ENCODE results near the gene TAF5L. TPM values are rescaled to one million over a fixed set of nuclear protein-coding genes. Genes with fewer than 3 reads are reported as not detected.

The TAF5L gene
- total and polyA plus RNA-seq, 4 donors = 7.7 to 24.3 (median 14.8) TPM

- Histone ChIP-seq H3K27ac (ENCODE audit: low read depth in 1 of 2, low read length in 1 of 2) (no peak overlapping the region), H3K9me3 (ENCODE audit: control insufficient read depth in 4 of 4, insufficient read depth in 3 of 4, low read length in 3 of 4) (no peaks in the 10 kb centered on the region), H3K4me3 (no peak overlapping the region), H3K36me3 (ENCODE audit: control insufficient read depth in 4 of 4, insufficient read depth in 4 of 4, low read length in 4 of 4) (peaks cover 29 to 47% (median 34%) of the 10 kb centered on the region in 4 donors), H3K9ac (ENCODE audit: insufficient read depth in 1 of 2, low read length in 2 of 2) (no peak overlapping the region), H3K27me3 (ENCODE audit: control insufficient read depth in 3 of 3, insufficient read depth in 3 of 3, low read length in 2 of 3) (no peaks in the 10 kb centered on the region), H3K4me1 (ENCODE audit: control insufficient read depth in 5 of 5, insufficient read depth in 5 of 5, low read length in 5 of 5) (no peaks in the 10 kb centered on the region)
- TF ChIP-seq, protein P1, sequence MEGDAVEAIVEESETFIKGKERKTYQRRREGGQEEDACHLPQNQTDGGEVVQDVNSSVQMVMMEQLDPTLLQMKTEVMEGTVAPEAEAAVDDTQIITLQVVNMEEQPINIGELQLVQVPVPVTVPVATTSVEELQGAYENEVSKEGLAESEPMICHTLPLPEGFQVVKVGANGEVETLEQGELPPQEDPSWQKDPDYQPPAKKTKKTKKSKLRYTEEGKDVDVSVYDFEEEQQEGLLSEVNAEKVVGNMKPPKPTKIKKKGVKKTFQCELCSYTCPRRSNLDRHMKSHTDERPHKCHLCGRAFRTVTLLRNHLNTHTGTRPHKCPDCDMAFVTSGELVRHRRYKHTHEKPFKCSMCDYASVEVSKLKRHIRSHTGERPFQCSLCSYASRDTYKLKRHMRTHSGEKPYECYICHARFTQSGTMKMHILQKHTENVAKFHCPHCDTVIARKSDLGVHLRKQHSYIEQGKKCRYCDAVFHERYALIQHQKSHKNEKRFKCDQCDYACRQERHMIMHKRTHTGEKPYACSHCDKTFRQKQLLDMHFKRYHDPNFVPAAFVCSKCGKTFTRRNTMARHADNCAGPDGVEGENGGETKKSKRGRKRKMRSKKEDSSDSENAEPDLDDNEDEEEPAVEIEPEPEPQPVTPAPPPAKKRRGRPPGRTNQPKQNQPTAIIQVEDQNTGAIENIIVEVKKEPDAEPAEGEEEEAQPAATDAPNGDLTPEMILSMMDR (IDR thresholded peaks at IDR 0.05; ENCODE audit: control extremely low read depth, extremely low read depth) = no peak
- DNase-seq = no peak
- ATAC-seq (ENCODE audit: insufficient read depth, low FRiP score) = no peak
- WGBS, 2 donors = 97 to 99% methylated on average over 2 of the region's 2 CpGs
These were observed 17.3 kb downstream of the TAF5L start for GRCh38 chr1:229608590-229608989.

DNA sequence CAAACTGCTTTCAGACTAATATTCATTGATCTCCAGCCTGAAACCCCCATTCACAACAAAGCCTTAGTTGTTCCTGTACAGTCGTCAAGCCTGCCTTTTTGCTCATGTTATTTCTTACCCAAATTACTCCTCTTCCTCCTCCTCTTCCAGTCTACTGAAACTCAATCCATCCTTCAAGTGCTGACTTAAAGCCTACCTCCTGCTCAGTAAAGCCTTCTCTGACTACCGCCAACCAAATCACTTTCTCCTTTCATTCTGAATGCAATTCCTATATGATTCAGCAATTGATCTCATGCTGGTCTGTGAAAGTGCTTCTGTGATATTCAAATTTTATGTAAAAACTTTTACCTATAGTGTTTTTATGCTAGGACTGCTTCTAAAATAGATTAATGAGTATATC, 18.6 kb downstream of the TAF5L start:
- 93 to 98% methylated on average over 2 of the region's 2 CpGs for WGBS, 2 donors
- ATAC-seq (ENCODE audit: insufficient read depth, low FRiP score) (no peak), DNase-seq (no peak)
- Histone ChIP-seq H3K27me3 (ENCODE audit: control insufficient read depth in 3 of 3, insufficient read depth in 3 of 3, low read length in 2 of 3) (no peaks in the 10 kb centered on the region), H3K4me1 (ENCODE audit: control insufficient read depth in 5 of 5, insufficient read depth in 5 of 5, low read length in 5 of 5) (no peaks in the 10 kb centered on the region), H3K9ac (ENCODE audit: insufficient read depth in 1 of 2, low read length in 2 of 2) (no peak overlapping the region), H3K9me3 (ENCODE audit: control insufficient read depth in 4 of 4, insufficient read depth in 3 of 4, low read length in 3 of 4) (no peaks in the 10 kb centered on the region), H3K27ac (ENCODE audit: low read depth in 1 of 2, low read length in 1 of 2) (no peak overlapping the region), H3K4me3 (no peak overlapping the region), H3K36me3 (ENCODE audit: control insufficient read depth in 4 of 4, insufficient read depth in 4 of 4, low read length in 4 of 4) (peaks cover 25 to 38% (median 33%) of the 10 kb centered on the region in 4 donors)
- TF ChIP-seq, protein P1 (IDR thresholded peaks at IDR 0.05; ENCODE audit: control extremely low read depth, extremely low read depth) = no peak

- Histone ChIP-seq H3K27ac (ENCODE audit: low read depth in 1 of 2, low read length in 1 of 2) (no peak overlapping the region), H3K27me3 (ENCODE audit: control insufficient read depth in 3 of 3, insufficient read depth in 3 of 3, low read length in 2 of 3) (no peaks in the 10 kb centered on the region), H3K4me1 (ENCODE audit: control insufficient read depth in 5 of 5, insufficient read depth in 5 of 5, low read length in 5 of 5) (peaks cover 0 to 2% (median 0%) of the 10 kb centered on the region in 5 donors), H3K9me3 (ENCODE audit: control insufficient read depth in 4 of 4, insufficient read depth in 3 of 4, low read length in 3 of 4) (no peaks in the 10 kb centered on the region), H3K36me3 (ENCODE audit: control insufficient read depth in 4 of 4, insufficient read depth in 4 of 4, low read length in 4 of 4) (peaks cover 18 to 29% (median 22%) of the 10 kb centered on the region in 4 donors), H3K9ac (ENCODE audit: insufficient read depth in 1 of 2, low read length in 2 of 2) (no peak overlapping the region), H3K4me3 (no peak overlapping the region)
- WGBS, 2 donors = 86 to 89% methylated on average over 7 of the region's 7 CpGs
- DNase-seq (no peak), ATAC-seq (ENCODE audit: insufficient read depth, low FRiP score) (no peak)
- TF ChIP-seq, protein P1 (IDR thresholded peaks at IDR 0.05; ENCODE audit: control extremely low read depth, extremely low read depth) = no peak
These were observed 22.4 kb downstream of the TAF5L start for GRCh38 chr1:229603371-229604005.

GRCh38 chr1:229600229-229600628, 25.7 kb downstream of the TAF5L start:
- H3K9ac ChIP-seq (ENCODE audit: insufficient read depth in 1 of 2, low read length in 2 of 2) = no peak overlapping the region
- TF ChIP-seq, protein P1 (IDR thresholded peaks at IDR 0.05; ENCODE audit: control extremely low read depth, extremely low read depth) = no peak
- H3K27ac ChIP-seq (ENCODE audit: low read depth in 1 of 2, low read length in 1 of 2) = no peak overlapping the region
- H3K27me3 ChIP-seq (ENCODE audit: control insufficient read depth in 3 of 3, insufficient read depth in 3 of 3, low read length in 2 of 3) = no peaks in the 10 kb centered on the region
- 94 to 97% methylated on average over 5 of the region's 5 CpGs for WGBS, 2 donors
- no peak for ATAC-seq (ENCODE audit: insufficient read depth, low FRiP score)
- H3K36me3 ChIP-seq (ENCODE audit: control insufficient read depth in 4 of 4, insufficient read depth in 4 of 4, low read length in 4 of 4) = peaks cover 14 to 26% (median 16%) of the 10 kb centered on the region in 4 donors
- no peak for DNase-seq
- H3K9me3 ChIP-seq (ENCODE audit: control insufficient read depth in 4 of 4, insufficient read depth in 3 of 4, low read length in 3 of 4) = no peaks in the 10 kb centered on the region
- peaks cover 0 to 6% (median 0%) of the 10 kb centered on the region in 5 donors for H3K4me1 ChIP-seq (ENCODE audit: control insufficient read depth in 5 of 5, insufficient read depth in 5 of 5, low read length in 5 of 5)
- no peak overlapping the region for H3K4me3 ChIP-seq
